GM21737 (cell line): Measurements from ENCODE around the gene KIFC3.
"Not testable (repeated sequence)": the region's sequence is repeated elsewhere in the genome, so short reads cannot be mapped to it uniquely, and the experiment has no call there.

ENCODE experiments used
- ATAC-seq: cut with Tn5 transposase; IDR thresholded peaks from one replicate; pipeline ENCODE4 v1.9.1; 2021; ENCODE audit warnings: mild to moderate bottlenecking, moderate library complexity; ENCODE audit not compliant: unreplicated experiment

Gene KIFC3

DNA sequence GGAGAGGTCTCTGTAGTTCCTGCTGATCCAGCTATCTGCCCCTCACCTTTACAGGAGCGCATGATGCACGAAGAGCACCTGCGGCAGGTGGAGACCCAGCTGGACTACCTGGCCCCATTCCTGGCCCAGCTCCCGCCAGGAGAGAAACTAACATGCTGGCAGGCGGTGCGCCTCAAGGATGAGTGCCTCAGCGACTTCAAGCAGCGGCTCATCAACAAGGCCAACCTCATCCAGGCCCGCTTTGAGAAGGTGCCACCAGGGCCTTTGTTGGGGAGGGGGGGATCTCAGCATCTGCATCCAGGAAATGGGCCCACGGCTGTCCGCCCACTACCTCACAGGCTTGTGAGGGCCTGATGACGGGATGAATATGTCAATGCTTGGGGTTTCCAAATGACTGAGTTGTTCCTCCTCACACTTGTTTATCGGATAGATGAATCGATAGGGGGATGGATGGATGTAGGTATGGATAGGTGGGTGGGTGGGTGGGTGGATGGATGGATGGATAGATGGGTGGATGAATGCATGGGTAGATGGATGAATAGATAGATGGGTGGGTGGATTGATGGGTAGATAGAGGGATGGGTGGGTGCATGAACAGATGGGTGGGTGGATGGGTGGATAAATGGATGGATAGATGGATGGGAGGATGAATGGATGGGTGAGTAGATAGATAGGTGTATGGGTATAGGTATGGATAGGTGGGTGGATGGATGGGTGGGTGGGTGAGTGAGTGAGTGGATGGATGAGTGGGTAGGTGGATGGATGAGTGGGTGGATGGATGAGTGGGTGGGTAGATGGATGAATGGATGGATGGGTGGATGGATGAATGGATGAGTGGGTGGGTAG lies 73.7 kb downstream of the KIFC3 start:
- ATAC-seq = no peak

DNA sequence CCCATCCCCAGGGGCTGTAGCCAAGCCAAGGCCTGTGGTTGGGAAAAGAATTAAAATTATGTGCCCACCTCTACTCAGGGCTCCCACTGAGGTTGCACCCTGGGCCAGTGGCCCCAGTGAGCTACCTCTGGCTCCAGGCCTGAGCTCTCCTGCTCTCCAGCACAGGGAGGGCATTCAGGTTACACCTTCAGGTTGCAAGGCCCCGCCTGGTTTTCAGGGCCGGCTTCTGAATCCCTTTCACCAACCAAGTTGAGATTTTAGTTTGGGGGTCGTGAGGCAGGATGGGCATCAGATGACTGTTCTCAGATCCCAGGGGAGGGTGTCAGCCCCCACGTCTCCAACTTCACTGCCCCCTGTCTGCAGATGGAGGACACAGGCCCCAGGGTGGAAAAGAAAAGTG lies 74.7 kb downstream of the KIFC3 start:
- ATAC-seq = no peak

DNA sequence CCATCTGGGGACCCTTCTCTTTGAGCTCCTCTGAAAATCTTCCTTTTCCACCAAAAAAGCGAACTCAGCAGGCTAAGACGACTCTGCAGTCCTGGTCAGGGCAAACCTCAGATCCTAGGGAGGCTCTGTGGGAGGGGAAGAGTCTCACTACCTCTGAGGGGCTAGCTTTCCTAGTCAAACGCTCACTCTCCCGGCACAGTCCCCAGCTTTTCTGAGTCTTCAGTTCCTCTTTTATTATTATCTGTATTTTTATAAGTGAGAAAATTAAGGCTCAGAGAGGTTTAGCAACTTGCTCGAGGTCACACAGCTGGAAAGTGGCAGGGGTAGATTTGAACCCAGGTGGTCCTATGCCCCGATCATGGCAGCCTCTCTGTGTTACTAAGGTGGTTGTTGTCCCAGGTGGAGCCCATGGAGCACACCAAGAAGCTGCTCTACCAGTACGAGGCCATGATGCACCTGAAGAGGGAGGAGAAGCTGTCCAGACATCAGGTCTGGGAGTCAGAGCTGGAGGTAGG lies 75.8 kb downstream of the KIFC3 start:
- no peak for ATAC-seq

DNA sequence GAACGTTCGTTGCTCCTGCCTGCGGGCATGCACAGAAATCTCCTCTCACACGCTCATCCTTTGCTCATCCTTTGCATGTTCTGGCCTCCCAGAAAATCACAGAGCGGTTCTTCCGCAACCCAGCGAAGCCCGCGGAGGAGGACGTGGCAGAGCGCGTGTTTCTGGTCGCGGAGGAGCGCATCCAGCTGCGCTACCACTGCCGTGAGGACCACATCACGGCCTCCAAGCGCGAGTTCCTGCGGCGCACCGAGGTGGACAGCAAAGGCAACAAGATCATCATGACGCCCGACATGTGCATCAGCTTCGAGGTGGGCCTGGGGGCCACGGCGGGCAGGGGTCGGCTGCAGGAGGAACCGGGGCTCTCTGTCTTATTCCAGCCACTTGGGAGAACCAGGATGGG lies 76.3 kb downstream of the KIFC3 start:
- no peak for ATAC-seq

DNA sequence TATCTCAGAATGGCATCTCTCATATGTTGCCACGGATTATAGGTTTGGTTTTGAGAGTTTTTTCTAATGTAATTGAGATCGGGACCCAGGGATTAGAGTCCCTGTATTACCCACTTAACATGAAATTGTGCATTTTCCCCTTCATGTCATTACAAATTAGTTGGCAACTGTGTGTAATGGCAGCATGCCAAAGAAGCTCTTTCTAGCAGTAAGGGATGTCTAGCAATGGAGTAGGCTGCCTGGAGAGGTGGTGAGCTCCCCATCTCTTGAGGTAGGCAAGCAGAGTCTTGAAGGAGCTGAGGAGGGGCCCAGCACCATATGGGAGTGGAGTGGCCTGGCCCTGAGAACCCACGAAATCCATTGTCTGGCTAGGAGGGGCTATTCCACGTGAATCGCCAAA lies 76.7 kb downstream of the KIFC3 start:
- ATAC-seq = no peak

DNA sequence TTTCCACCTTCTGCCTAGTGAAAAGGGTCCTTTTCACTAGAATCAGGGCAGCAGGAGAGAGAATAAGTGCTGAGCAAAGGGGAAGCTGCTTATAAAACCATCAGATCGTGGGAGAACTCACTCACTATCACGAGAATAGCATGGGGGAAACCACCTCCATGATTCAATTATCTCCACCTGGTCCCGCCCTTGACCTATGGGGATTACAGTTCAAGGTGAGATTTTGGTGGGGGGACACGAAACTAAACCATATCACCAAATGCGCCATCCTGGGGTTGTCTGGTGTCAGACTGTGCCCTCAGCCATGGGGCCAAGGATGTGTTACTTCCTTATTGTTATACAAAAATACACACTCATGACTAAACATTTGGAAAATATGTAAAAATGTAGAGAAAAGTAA lies 77.1 kb downstream of the KIFC3 start:
- no peak for ATAC-seq

DNA sequence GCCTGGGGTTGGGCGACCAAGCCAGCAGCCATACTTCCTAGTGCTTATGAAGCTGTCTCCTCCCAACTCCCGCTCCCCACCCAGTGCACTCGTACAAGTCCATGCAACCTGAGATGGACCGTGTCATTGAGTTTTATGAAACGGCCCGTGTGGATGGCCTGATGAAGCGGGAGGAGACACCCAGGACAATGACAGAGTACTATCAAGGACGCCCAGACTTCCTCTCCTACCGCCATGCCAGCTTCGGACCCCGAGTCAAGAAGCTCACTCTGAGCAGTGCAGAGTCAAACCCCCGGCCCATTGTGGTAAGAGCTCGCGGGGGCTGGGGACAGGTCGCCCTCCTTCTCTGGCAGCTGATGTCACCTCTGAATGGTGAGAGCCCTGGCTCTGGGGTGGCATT lies 77.8 kb downstream of the KIFC3 start:
- ATAC-seq = no peak

DNA sequence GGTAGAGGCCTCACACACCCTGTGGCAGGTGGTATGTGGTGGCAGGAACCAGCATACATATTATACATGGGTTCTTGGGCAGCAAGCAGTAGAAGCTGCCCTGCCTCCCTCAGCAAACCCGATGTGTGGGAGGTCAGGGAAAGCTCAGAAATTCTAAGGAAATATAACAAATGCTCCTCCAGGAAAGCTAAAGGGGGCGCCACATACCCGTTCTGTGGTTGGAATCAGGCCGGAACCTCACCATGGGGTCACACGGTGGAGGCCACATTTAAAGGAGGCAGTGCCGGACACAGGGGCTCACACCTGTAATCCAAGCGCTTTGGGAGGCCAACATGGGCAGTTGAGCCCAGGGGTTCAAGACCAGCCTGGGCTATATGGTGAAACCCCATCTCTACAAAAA lies 79.1 kb downstream of the KIFC3 start:
- no peak for ATAC-seq

DNA sequence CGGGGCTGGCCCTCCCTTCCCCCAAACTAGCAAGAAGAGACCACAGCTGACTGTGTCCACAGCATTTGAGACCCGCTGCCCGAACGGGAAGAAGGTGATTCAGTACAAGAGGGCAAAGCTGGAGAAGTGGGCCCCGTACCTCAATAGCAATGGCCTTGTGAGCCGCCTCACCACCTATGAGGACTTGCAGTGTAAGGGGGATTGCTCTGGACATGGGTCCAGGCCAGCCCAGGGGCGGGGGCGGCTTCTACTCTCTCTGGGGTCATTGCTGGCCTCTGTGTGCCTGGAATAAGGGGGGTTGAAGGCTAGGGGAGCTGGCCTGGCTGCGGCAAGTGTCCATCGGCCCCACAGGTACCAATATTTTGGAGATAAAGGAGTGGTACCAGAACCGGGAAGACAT lies 79.6 kb downstream of the KIFC3 start:
- ATAC-seq = no peak

DNA sequence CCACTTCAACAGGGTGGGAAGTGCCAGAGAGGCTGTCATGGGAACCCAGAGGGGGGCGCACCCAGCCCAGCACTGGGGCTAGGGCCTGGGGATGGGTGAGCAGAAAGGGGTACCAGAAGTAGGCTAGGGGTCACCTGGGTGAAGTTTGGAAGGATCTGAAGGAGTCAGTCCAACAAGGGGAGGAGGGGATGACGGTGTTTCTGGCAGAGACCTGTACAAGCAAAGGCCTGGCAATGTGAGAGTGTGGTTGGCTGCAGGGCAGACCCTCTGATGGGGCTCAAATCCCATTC lies 80.1 kb downstream of the KIFC3 start:
- no peak for ATAC-seq

DNA sequence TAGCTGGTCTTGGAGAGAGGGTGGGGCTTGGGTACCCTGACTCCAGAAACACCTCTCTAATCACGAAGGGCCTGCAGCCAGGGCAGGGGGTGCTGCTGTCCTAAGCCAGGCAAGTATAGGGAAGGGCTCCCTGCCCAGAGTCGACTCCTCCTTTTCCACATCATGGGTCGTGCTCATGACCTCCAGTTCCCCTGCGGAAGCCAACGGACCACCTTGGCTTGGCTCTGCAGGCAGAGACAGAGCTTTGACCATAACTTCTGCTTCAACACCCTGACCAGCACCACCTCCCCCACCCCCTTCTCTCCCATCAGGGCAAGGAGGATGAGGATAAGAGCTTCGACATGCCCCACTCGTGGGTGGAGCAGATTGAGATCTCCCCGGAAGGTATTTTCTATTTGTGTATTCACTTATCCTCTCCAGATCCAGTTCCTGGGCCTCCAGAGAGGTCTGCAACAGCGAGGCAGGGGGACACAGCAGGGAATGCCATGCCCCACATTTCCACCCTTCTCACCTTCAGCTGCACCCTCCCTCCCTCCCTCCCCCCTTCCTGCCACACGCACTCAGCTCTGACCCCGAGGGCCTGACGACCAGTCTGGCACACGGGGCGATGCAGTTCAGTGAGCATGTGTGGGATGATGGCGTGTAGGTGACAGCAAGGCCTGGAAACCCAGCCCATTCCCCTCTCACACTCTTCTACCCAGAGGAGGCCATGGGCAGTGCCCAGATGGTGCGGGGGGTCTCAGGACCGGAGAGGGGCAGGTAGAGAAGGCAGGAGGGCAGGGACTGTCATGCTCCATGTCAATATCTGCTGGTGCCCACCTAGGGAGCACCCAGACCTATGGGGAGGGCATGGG lies 80.7 kb downstream of the KIFC3 start:
- ATAC-seq = no peak

DNA sequence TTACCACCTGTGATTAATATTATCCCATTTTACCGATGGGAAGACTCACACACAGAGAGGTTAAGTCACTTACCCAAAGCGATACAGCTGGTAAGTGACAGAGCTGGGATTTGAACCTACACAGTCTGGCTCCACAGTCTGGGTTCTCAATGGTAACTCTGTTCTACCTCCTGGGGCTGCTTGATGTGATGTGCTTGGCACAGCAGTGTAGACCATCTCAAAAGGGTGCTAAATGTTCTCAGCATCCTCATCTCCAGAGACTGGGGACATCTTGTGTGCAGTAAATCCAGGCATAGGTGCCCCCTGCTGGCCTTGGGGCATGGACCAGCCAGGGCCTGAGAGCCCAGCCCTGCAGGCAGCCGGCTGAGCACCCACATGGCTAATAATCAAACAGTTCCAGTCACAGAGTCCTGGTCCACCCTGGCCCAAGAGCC lies 82.1 kb downstream of the KIFC3 start:
- no peak for ATAC-seq

DNA sequence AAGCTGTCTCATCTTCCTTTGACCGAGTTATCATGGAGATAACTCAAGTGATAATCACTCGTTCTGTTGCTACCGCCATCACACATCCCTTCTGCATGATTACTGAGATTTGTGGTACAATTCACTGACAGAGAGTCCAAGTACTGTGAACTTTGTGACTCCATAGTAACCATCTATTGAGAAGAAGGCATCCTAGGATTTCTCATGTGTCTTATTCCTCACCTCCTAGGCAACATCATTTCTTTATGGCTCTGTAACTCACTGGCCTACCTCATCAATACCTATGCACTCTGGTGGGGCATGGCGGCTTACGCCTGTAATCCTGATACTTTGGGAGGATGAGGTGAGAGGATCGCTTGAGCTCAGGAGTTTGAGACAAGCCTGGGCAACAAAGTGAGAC lies 88.2 kb downstream of the KIFC3 start:
- no peak for ATAC-seq

DNA sequence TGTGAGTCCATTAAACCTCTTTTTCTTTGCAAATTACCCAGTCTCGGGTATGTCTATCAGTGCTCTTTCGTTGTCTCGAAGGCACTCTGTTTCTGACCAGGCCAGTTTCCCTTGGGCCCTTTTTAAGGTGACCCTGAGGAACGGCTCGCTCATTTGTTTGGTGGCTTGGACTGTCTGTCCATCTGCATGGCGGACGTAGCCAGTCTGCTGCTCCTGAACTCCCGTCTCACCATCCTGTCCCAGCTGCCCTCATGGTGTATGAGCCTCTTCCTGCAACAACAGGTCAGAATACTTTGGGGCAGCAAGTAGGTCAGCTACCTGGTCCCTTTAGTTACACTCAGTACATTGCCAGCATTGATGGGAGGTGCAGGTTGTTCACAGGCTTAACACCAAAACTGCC lies 88.7 kb downstream of the KIFC3 start:
- no peak for ATAC-seq

DNA sequence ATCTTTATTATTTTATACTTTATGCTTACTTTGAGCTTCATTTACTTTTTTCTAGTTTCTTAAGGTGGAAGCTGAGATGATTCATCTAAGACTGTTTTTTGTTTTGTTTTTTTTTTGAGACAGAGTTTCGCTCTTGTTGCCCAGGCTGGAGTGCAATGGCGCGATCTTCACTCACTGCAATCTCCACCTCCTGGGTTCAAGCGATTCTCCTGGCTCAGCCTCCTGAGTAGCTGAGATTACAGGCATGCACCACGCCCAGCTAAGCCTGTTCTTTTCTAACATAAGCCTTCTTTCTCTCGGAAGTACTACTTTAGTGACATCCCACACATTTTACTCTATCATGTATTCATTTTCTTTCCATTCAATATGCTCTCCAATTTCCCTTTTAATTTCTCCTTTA lies 89.7 kb downstream of the KIFC3 start:
- not testable (repeated sequence) for ATAC-seq

DNA sequence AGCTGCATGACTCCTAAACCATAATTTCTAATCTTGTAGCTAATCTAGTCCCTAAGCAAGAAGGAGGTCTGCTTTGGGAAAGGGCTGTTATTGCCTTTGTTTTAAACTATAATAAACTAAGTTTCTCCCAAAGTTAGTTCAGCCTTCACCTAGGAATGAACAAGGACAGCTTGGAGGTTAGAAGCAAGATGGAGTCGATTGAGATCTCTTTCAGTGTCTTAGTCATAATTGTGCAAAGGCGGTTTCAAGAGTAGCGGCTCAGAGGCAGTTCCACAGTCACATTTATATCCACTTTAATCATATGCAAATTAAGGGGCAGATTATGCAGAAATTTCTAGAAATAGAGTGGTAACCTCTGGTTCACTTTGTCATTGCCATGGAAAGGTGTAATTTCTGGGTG lies 90.3 kb downstream of the KIFC3 start:
- ATAC-seq = no peak

DNA sequence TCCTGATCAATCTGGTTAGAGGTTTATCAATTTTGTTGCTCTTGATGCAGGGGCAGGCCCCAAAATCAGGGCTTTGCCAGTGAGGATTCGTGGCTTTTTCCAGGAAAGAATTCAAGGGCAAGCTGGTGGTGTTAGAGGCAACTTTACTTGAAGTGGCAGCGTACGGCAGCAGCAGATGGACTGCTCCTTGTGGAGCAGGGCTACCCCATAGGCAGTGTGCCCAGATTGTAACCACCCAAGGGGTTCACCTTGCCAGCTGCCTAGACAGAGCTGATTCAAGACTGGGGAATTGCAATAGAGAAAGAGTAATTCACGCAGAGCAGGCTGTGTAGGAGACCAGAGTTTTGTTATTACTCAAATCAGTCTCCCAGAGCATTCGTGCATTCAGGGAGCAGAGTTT lies 90.9 kb downstream of the KIFC3 start:
- no peak for ATAC-seq

DNA sequence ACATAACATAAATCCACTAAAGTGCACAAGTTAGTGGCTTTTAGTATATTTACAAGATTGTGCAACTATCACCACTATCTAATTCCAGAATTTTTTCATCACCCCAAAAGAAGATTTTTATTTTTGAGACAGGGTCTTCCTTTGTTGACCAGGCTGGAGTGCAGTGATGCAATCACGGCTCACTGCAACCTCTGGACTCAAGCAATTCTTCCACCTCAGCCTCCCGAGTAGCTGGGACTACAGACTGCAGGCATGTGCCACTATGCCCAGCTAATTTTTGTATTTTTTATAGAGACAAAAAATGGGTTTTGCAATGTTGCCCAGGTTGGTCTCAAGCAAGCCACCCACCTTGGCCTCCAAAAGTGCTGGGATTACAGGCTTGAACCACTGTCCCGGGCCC lies 92.6 kb downstream of the KIFC3 start:
- ATAC-seq = no peak
